Fibroblast of mammary gland (primary cell): ENCODE measurements around the gene COL4A1.

ENCODE experiments used
- DNase-seq: peaks from one replicate; pipeline ENCODE4 v3.0.0-alpha.2; 2010; ENCODE audit warnings: low read depth
- H3K4me3 ChIP-seq: 2 replicates; pipeline ENCODE4 v1.5.1; 2011; ENCODE audit warnings: low read depth, mild to moderate bottlenecking, low read length, moderate library complexity; ENCODE audit not compliant: control insufficient read depth
- CTCF ChIP-seq: conservative IDR thresholded peaks from 2 replicates; pipeline ENCODE4 v1.5.1; 2011; ENCODE audit warnings: low read depth, low read length, inconsistent platforms; ENCODE audit not compliant: control insufficient read depth, insufficient read depth

COL4A1 gene

DNA sequence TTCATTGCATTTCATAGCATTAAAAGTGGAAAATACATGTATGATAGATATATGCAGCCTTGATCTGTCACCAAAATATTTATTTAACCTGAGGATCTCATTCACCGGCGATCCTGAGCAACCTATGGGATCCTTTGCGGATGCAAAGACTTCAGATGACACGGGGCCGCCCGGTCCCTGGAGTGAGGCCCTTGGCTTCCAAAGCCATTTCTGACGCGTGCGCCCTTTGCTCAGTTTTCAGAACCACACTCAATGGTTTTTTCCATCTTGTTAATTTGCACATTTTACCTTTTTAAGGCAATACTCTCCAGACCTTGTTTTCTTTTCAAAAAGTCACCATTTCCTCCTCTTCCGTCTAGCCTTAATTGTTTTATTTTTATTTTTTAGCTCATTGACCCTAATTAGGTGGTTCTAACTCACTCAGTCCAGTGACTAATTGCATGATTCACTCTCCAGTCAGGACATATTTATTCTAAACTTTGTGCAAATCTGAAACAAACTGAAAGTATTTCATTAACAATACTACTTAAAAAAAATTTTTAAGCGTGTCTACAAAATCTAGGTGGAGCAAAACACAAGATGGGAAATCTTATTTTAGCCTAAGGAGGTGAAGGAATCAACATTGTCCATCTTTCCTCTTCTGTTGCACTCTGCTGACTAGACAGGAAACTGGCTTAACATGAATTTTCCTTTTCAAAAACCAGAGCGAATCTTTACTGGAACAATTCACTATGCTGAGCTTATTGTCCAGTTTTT lies 47.9 kb downstream of the COL4A1 start:
- TF ChIP-seq CTCF = no peak
- DNase-seq = peak; percentile 57
- H3K4me3 ChIP-seq = no peak overlapping the region

DNA sequence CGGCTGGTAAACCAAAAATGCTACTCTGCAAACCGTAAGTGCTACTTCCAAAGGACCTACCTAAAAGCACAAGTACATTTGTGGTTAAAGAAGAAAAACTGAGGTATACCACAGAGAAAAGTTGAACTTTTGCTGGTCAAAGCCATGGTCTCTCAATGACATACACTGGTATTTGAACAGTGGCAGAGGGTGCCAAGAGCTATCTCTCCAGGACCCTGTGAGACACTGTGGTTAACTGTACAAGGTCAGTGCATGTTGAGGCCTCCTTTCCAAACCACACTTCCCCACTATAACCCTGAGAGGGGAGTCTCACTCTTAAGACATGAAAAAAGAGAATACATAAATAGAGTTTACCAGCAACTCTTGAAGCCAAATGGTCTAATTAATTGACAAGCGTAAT lies 49.5 kb downstream of the COL4A1 start:
- no peak for TF ChIP-seq CTCF
- no peak overlapping the region for H3K4me3 ChIP-seq
- no peak for DNase-seq

DNA sequence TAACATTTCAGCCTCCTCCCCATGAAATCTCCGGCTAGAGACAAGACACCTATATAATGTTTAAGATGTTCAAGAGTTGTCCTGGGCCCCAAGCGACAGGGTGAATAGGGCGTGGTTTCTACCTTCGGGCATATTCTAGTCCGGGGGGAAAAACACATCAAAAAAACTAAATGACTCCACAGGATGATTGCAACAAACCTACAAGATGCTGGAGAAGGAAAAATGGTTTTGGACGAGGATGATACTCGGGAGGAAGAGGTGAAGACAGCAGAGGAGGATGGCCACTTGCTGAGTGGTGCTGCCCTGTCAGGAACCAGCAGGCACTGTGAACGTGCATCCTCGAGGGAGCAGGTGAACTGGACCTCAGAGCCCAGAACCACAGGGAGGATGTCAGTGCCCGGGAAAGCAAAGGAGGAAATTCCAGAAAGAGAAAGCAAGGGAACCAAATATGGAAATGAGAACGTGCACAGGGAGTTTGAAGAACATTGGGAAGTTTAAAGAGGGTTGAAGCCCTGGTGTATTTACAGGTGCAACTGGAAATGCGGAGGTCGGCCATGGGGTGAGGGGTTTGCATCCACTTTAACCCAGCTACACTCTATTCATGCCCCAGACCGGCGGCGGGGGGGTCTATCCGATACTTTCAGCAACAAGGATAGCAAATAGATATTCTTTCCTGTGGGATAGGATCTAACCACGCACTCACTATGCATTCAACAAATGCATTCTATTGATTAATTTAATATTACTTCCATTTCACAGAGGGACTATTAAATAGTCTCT lies 50.6 kb downstream of the COL4A1 start:
- no peak overlapping the region for H3K4me3 ChIP-seq
- DNase-seq = no peak
- no peak for TF ChIP-seq CTCF

DNA sequence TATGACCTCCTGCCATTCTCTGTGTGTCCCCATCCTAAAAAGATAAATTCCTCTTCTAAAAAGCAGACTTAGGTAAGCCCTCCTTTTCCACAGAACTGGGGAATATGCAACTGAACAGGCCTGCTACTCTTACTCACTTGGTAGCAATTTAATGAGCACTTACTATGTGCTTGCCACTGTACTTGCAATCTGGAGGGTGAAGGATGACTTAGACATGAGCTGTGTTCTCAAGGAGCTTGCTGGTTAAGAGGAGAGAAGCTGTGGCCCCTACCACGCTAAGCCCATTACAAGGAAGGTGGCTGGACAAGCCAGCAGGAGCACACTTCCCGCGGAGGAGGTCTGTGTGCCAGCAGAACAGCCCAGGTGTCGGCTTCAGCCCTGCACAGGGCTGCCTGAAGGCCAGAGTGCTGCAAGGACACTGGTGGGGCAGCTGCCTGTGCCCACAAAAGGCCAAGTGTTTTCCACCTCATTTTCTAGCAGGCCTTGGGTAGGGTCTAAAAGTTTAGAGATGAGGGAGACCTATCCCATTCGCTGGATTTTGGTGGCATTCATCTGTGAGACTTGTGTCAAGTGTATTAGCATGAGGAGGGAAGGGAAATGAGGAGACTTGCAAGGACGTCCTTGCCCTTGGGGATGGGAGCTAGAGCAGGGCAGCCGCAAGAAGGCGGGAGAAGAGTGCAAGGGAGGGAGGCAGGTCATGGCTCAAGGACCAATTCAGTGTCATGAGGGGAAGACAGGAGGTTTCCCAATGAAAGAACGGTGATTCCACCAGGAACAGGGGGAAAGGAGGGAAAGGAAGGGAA lies 52.0 kb downstream of the COL4A1 start:
- no peak for TF ChIP-seq CTCF
- DNase-seq = no peak
- H3K4me3 ChIP-seq = no peak overlapping the region

DNA sequence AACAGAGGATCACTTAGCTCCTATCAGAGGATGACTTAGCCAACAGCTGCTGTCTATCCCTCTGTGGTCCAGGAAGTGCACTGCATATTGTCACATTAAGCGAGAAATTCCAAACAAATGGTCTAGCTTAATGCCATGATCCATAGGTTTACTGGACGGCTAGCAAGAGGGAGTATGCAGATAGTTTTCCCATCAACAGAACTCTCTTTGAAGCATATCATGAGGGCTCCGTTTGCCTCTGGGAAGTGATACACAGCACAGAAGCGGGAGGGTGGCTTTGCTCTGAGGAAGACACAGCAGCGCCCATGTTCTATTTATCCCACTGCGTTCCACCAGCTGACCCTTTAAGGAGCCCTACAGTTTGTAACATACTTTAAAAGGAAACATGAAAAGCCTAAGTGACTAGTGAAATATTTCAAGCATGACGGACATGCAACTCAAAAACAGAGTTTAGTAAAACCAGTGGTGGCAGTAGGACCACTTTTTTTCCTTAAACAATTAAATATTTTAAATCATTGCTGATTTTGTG lies 52.7 kb downstream of the COL4A1 start:
- no peak for DNase-seq
- TF ChIP-seq CTCF = no peak
- H3K4me3 ChIP-seq = no peak overlapping the region

DNA sequence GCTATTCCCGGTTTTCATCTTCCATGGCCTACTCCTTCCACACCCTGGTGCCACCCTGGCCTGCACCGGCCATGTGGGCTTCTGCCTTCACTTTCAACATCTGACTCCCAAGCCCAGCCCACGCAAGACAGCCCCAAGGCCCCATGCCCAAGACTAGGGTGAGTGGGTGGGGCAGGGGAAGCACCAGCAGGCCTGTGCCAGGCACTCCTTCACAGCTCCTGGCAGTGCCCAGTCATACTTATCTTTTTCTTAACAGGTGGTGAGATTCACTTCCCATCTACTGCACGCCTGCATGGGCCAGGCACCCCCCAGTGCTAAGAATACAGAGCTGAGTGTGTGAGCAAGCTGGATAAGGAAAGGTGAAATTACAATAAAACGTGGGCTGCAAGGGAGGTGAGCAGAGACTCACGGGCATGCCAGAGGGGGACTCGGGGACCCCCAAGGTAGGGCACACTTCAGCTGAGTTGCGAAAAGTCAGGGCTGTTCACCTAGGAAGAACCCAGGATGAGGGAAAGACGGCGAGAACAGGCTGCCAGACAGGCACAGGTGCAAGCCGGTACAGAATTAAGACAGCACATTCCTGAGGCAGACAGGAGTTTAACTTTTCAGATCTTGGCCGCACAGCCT lies 55.7 kb downstream of the COL4A1 start:
- no peak for DNase-seq
- no peak for TF ChIP-seq CTCF
- H3K4me3 ChIP-seq = no peak overlapping the region
